Amniotic stem cell (primary cell): Measurements from ENCODE around the gene EMP1.
"Not testable (repeated sequence)": the region's sequence is repeated elsewhere in the genome, so short reads cannot be mapped to it uniquely, and the experiment has no call there.

Source experiments
- DNase-seq: peaks from one replicate; lab custom pipeline; 2025; lab: John Stamatoyannopoulos, UW

Gene EMP1

DNA sequence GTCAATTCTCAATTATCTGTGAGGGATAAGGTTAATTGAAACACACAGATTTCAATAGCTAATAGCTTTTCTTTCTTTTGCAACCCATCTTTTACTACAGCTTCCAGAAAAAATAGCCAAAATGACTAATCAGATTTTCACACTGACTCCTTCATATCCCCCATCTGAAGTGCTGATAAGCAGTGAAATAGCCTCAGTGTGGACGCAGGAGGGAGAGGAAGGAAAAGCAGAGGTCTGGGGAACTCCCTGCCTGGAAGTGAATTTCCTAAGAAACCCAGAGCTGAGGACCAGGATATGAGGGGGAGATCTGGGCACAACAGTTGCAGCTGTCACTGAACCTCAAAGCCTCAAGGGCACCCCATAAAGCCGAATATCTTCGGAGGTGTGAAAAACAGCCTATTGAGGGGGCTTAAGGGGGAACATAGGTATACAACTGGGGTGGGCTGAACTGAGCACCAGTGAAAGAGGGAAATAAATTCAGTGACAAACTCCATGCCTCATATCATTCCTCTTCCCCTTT, 60.9 kb downstream of the EMP1 start:
- no peak for DNase-seq

DNA sequence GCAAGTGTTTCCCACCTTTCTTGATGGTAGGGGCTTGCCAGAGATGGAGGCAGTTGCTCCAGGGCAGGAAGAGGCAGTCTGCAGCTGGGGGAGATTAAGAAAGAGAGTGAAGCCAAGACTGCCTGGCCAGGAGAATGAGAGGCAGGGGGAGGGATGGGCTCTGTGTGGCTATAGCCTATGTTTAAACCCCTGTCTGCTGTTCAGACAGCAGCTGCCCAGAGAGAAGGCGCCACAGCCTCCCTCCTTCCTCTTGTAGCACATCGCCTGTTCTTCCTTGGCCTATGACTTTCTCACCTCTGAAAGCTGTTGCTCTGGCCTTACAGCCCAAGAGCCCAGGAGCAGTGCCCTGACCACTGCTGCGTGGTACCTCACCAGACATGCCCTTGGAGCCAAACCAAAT, 61.7 kb downstream of the EMP1 start:
- DNase-seq: no peak

DNA sequence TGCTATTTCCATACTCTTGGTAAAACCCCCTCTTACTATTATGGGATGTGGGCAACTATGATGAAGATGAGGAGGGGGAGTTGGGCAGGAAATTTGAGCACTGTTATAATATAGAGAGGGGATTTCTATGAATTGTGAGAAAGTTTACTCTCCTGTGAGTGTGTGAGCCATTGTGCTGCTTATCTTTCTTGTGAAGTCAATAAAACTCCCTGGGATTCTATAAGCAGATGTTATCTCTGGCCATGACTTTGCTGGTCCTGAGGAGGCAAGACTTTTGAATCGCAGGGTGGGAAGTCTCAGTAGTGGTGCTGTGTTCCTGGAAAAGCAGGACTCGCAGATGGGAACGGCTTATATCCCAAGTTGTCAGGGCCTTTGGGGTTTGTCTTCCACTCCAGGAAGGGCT, 62.2 kb downstream of the EMP1 start:
- no peak for DNase-seq

DNA sequence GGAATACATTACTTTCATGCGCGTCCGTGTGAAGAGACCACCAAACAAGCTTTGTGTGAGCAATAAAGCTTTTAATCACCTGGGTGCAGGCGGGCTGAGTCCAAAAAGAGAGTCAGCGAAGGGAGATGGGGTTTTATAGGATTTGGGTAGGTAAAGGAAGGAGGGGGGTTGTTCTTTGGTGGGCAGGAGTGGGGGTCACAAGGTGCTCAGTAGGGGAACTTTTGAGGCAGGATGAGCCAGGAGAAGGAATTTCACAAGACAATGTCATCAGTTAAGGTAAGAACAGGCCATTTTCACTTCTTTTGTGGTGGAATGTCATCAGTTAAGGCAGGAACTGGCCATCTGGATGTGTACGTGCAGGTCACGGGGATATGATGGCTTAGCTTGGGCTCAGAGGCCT, 63.1 kb downstream of the EMP1 start:
- not testable (repeated sequence) for DNase-seq

DNA sequence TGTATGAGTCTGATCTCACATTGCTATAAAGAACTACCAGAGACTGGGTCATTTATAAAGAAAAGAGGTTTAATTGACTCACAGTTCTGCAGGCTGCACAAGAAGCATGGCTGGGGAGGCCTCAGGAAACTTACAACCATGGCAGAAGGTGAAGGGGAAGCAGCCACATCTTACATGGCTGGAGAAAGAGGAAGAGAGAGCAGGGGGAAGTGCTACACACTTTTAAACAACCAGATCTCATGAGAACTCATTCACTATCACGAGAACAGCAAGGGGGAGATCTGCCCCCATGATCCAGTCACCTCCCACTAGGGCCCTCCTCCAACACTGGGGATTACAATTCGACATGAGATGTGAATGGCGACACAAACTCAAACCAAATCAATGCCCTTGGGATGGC, 71.3 kb downstream of the EMP1 start:
- DNase-seq: not testable (repeated sequence)

DNA sequence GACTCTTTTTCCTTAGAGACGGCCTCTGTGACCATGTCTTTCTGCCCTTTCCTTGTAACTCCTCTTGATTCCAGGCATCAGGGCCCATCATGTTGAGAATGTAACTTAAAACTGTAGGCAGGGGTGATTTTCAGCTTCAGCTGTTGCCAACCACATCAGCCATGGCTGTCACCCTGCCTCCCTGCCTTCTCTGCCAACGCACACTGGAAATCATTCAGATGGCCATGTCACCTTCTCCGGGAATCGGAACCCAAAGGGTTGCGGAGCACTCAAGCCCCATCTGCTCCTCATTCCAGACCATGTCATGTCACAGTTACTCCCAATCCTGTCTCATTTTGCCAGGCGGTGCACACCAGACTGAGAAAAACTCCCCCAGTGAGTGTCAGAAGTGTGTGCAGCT, 72.1 kb downstream of the EMP1 start:
- DNase-seq: no peak
